Mucosa of rectum (tissue), 2 donors: ENCODE data around the gene LIPC.

Experiments
- H3K27ac ChIP-seq, 2 donors: one replicate each; pipeline ENCODE4 v1.7.0; 2013; ENCODE audit warnings: inconsistent platforms in 2 of 2, low read depth in 2 of 2, low read length in 2 of 2
- H3K27me3 ChIP-seq, 2 donors: one replicate each; pipeline ENCODE4 v1.7.0; 2013; ENCODE audit warnings: low read length in 2 of 2; ENCODE audit not compliant: control insufficient read depth in 2 of 2, insufficient read depth in 2 of 2
- H3K36me3 ChIP-seq, 2 donors: one replicate each; pipeline ENCODE4 v1.7.0; 2013; ENCODE audit warnings: low read length in 2 of 2; ENCODE audit not compliant: control insufficient read depth in 2 of 2, insufficient read depth in 2 of 2
- H3K4me1 ChIP-seq, 2 donors: one replicate each; pipeline ENCODE4 v1.7.0; 2013; ENCODE audit warnings: low read length in 2 of 2, mild to moderate bottlenecking in 1 of 2; ENCODE audit not compliant: control insufficient read depth in 2 of 2, insufficient read depth in 2 of 2
- H3K4me3 ChIP-seq, 2 donors: one replicate each; pipeline ENCODE4 v1.7.0; 2013; ENCODE audit warnings: low read length in 2 of 2
- H3K9ac ChIP-seq, 2 donors: one replicate each; pipeline ENCODE4 v1.7.0; 2013; ENCODE audit warnings: low read length in 2 of 2, low read depth in 1 of 2, mild to moderate bottlenecking in 1 of 2
- H3K9me3 ChIP-seq, 2 donors: one replicate each; pipeline ENCODE4 v1.7.0; 2013; ENCODE audit warnings: low read length in 2 of 2; ENCODE audit not compliant: control insufficient read depth in 2 of 2
- donor health status: healthy.
- donor health status: Normal muscosa, but diverticular disease.

Gene LIPC

DNA sequence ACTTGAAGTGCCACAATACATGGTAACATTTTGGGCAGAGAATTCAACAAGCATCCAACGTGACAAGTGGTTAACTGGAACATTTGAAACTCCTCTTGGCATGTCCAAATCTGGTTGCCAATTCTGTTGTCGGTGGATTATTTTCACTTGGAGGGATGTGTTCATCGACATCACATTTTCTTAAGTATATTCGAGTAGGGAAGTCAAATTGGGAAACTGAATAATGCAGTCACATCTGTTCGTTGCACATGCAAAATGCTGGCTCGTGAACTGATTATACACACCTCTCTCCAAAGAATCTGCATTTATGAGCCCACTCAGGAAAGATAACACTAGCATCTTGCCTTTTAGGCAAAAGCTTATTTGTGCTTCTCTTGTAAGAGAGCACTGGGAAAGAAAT, 139.7 kb downstream of the LIPC start:
- Histone ChIP-seq H3K4me3 (no peak overlapping the region), H3K36me3 (no peaks in the 10 kb centered on the region), H3K9me3 (no peaks in the 10 kb centered on the region), H3K4me1 (peaks cover 20 to 28% of the 10 kb centered on the region in 2 donors), H3K27ac (no peak overlapping the region), H3K9ac (no peak overlapping the region), H3K27me3 (no peaks in the 10 kb centered on the region)

DNA sequence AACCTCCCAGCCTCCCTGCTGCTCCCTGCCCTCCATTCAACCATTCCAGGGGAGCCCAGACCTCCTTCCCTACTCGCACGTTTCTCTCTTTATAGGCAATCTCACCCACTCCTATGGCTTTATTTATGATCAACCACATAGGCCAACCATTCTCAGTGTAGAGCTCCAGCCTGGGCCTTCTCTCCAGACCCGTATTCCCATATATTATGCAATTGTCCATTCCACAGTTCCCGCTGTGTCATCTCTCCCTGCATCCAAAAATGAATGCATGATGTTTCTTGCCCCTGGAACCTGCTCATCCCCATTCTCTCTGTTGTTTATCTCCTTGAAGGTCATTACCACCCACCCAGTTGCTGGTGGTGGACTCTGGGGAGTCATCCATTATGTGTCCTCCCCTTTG, 140.7 kb downstream of the LIPC start:
- H3K27ac ChIP-seq: no peak overlapping the region
- H3K4me3 ChIP-seq: no peak overlapping the region

DNA sequence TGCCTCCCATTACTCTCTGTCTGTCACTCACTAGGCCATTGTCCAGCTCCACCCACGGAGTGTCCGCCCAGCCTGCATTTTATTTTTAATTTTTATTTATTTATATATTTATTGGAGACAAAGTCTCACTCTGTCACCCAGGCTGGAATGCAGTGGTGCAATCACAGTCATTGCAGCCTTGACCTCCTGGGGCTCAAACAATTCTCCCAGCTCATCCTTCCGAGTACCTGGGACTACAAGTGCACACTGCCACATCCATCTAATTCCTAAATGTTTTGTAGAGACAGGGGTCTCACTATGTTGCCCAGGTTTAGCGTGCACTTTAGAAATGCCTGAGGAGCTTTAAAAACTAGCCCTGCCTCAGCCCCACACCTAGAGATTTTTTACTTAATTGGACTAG, 141.5 kb downstream of the LIPC start:
- Histone ChIP-seq H3K36me3 (no peaks in the 10 kb centered on the region), H3K9me3 (no peaks in the 10 kb centered on the region), H3K9ac (no peak overlapping the region), H3K4me1 (peaks cover 20 to 24% of the 10 kb centered on the region in 2 donors), H3K27me3 (no peaks in the 10 kb centered on the region), H3K27ac (peak overlapping the region in 1 of 2 donors; percentile 58), H3K4me3 (no peak overlapping the region)

More for the DNA sequence above, 140.7 kb downstream of the LIPC start:
- Histone ChIP-seq H3K27me3 (no peaks in the 10 kb centered on the region), H3K9ac (no peak overlapping the region), H3K36me3 (no peaks in the 10 kb centered on the region), H3K4me1 (peaks cover 20 to 28% of the 10 kb centered on the region in 2 donors), H3K9me3 (no peaks in the 10 kb centered on the region)

DNA sequence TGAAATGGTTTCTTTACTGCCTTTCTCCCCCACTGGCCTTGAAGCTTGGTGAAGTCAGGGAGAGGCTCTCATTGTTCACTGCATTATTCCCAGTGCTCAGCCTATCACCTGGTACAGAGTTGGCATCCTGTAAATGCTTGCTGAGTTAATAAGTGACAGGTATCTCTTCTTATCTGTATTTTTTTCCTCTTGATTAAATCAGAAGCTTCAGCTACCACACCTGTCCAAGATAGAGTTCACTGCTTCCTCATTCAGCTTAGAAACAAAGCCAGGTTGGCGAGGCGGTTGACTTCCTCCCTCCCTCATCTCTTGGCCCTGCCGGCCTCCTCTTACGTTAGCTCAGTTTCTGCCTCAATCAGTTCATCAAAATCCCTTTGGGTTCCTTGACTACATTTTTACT, 142.8 kb downstream of the LIPC start:
- Histone ChIP-seq H3K36me3 (no peaks in the 10 kb centered on the region), H3K4me3 (no peak overlapping the region), H3K27me3 (no peaks in the 10 kb centered on the region), H3K9me3 (no peaks in the 10 kb centered on the region), H3K27ac (peak overlapping the region; percentile 75 to 85), H3K9ac (no peak overlapping the region), H3K4me1 (peaks cover 20 to 24% of the 10 kb centered on the region in 2 donors)

DNA sequence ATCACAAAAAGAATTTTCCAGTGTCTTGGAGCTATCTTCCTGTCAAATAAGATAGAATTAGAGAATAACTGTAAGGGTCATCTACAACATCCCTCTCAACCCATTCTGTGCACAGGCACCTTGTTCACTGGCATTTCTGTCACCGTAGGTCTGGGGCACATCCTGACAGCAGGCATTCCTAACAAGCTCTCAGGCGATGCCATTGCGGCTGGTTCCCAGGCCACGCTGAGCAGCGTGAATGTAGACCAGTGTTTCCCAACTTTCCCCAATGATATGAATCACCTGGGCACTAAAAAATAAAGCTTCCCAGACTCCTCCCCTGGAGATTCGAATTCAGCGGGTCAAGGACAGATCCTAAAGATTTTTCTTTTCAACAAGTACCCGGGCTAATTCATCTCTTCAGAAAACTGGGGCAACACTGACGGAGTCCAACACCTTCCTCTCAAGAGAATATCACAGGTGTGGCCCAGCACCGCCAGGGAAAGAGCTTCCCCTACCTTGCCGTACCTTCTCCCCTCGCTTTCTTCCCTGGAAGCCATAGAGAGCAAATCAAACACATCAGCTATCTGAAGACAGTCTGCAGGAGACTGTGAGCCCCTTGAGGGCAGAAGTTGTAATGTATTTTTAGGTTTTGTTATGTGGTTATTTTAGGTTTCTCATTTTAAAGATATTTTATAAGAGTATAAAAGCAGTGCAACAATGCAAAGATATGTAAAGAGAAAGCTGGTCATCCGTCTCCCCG, 143.4 kb downstream of the LIPC start:
- Histone ChIP-seq H3K36me3 (no peaks in the 10 kb centered on the region), H3K9ac (no peak overlapping the region), H3K27me3 (no peaks in the 10 kb centered on the region), H3K27ac (peak overlapping the region; percentile 75 to 85), H3K4me3 (no peak overlapping the region), H3K9me3 (no peaks in the 10 kb centered on the region), H3K4me1 (peaks cover 20 to 24% of the 10 kb centered on the region in 2 donors)

DNA sequence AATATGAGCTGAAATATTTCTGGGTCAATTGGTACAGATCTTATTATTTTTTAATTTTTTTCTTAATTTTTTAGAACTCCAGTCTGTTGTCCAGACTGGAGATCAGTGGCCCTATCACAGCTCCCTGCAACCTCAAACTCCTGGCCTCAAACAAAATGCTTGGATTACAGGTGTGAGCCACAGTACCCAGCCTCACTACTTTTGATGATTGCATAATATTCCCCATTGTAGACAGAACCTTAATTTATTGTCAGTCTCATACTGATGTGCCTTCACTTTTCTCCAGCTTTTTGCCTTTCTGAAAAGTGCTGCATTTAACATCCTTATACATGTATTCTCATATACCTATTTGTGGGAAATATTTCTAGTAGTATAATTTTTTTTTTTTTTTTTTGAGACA, 144.9 kb downstream of the LIPC start:
- no peak overlapping the region for H3K27ac ChIP-seq
- H3K4me3 ChIP-seq: no peak overlapping the region
- H3K4me1 ChIP-seq: peaks cover 20 to 24% of the 10 kb centered on the region in 2 donors
- no peaks in the 10 kb centered on the region for H3K27me3 ChIP-seq
- H3K9ac ChIP-seq: no peak overlapping the region
- no peaks in the 10 kb centered on the region for H3K9me3 ChIP-seq
- no peaks in the 10 kb centered on the region for H3K36me3 ChIP-seq

DNA sequence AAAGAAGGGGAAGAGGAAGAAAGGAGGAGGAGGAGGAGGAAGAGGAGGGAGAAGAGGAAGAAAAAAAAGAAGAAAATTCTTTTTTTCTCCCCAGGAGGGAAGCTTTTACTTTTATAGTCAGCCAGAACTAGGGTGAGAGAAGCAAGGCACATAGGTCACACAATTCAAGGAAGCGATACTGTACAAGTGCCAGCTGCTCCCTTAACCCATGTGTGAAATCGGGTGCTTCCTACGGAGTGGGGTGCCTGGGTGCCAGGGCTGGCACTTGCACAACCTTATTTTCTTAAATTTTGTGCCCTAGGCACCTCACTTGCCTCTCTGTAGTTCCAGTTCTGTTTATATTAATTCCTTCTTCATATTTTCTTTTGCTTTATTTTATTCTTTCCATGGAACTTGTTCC, 150.4 kb downstream of the LIPC start:
- Histone ChIP-seq H3K4me1 (no peaks in the 10 kb centered on the region), H3K9me3 (no peaks in the 10 kb centered on the region), H3K27me3 (no peaks in the 10 kb centered on the region), H3K4me3 (no peak overlapping the region), H3K9ac (no peak overlapping the region), H3K27ac (no peak overlapping the region), H3K36me3 (no peaks in the 10 kb centered on the region)

DNA sequence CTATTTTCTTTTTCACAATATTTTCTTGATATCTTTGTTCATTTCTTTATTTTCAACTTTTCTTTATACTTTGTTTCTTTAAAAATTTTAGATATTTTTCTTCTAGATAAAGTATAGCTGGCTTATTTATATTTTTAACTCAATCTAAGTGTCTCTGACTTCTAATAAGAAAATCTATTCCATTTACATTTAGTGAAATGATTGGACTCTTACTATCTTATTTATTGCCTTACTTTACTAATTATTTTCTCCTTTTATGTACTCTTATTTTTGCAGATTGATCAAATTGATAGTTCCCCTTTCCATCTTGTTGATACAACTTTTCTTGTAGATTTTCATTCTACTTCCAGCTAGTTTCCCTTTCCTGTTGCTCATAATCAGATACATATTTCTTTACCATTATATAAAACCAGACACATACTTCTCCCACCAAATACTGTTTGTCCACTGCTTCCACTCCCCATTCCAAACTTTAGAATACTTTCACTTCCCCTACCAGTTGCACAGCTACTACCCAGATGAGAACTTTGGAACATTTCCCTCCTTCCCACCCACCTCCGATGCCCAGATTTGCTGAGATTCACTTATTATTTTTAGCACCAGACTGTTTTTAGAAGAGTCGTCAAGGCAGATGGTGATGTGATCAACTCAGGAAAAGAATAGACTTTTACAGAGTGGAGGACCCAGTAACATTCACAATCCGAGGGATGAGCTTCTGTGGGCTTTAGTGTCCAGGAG, 151.5 kb downstream of the LIPC start:
- Histone ChIP-seq H3K9me3 (no peaks in the 10 kb centered on the region), H3K27me3 (no peaks in the 10 kb centered on the region), H3K4me3 (no peak overlapping the region), H3K27ac (no peak overlapping the region), H3K36me3 (no peaks in the 10 kb centered on the region), H3K4me1 (no peaks in the 10 kb centered on the region), H3K9ac (no peak overlapping the region)

DNA sequence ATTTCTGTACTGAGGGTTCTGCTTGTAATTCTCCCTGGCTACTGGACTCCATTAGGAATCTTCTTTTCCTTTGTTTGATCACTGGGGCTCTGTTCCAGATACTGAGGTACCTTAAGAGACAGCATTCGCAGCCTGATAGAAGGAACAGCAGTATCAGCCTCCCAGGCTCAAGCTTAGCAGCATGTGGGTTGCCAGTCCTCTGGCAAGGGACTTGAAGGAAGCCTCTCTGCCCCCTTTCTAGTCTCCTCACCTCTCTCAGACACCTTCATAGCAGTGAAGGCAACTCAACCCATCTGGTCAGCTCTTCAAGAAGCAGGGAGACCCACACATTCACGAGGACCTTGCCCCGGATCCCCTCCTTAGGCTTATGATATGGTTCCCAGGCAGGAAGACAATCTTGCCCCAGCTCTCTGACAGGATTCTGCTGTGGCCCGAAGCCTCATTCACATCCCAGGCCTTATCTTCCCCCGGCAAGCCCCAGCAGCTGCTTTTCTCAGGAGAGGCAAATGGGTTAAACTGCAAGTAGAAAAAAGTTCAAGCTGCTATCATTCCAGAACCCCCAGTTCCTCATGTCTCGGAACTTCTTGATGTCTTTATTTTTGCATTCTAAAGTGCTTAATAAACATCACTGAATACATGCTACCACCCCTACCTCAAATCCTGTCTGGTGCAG, 153.1 kb downstream of the LIPC start:
- Histone ChIP-seq H3K27ac (no peak overlapping the region), H3K9me3 (no peaks in the 10 kb centered on the region)

More for the DNA sequence above, 153.1 kb downstream of the LIPC start:
- H3K4me3 ChIP-seq: no peak overlapping the region
- H3K27me3 ChIP-seq: no peaks in the 10 kb centered on the region
- H3K36me3 ChIP-seq: no peaks in the 10 kb centered on the region
- no peak overlapping the region for H3K9ac ChIP-seq
- H3K4me1 ChIP-seq: no peaks in the 10 kb centered on the region
